Keratinocyte (primary cell): ENCODE measurements around the gene PGLYRP3.

Experiments used
- EZH2 ChIP-seq: IDR thresholded peaks from one replicate; pipeline ENCODE4 v1.6.1; 2012; ENCODE audit warnings: inconsistent platforms, mild to moderate bottlenecking, low read length, moderate library complexity
- TF ChIP-seq, protein P1 (sequence below), 3 experiments: IDR thresholded peaks in 1 of 3; conservative IDR thresholded peaks in 1 of 3; optimal IDR thresholded peaks in 1 of 3; 2 replicates in 2 of 3; 3 replicates in 1 of 3; pipeline versions ENCODE3 to v1.5.1; 2011; ENCODE audit warnings: low read length in 3 of 3, mild to moderate bottlenecking in 3 of 3, moderate library complexity in 2 of 3, control low read depth in 1 of 3, inconsistent platforms in 1 of 3; ENCODE audit not compliant: insufficient read depth in 2 of 3; ENCODE audit errors: extremely low read depth in 1 of 3

- TF ChIP-seq, protein P1, sequence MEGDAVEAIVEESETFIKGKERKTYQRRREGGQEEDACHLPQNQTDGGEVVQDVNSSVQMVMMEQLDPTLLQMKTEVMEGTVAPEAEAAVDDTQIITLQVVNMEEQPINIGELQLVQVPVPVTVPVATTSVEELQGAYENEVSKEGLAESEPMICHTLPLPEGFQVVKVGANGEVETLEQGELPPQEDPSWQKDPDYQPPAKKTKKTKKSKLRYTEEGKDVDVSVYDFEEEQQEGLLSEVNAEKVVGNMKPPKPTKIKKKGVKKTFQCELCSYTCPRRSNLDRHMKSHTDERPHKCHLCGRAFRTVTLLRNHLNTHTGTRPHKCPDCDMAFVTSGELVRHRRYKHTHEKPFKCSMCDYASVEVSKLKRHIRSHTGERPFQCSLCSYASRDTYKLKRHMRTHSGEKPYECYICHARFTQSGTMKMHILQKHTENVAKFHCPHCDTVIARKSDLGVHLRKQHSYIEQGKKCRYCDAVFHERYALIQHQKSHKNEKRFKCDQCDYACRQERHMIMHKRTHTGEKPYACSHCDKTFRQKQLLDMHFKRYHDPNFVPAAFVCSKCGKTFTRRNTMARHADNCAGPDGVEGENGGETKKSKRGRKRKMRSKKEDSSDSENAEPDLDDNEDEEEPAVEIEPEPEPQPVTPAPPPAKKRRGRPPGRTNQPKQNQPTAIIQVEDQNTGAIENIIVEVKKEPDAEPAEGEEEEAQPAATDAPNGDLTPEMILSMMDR (optimal IDR thresholded peaks at IDR 0.05 in 1 of 3, IDR thresholded peaks at IDR 0.05 in 1 of 3, conservative IDR thresholded peaks at IDR 0.05 in 1 of 3; ENCODE audit: extremely low read depth in 1 of 3, insufficient read depth in 2 of 3, low read length in 3 of 3), result peak; percentile 62 to 85 (median 67)
- TF ChIP-seq EZH2, result no peak
Observed at GRCh38 chr1:153353226-153353947, 40.6 kb upstream of the PGLYRP3 start.
